Measurements from ENCODE around the gene LTA4H. TPM values are rescaled to one million over a fixed set of nuclear protein-coding genes. Genes with fewer than 3 reads are reported as not detected.

Gene LTA4H
- total RNA-seq, 1 donor from 2014 or later: 266 TPM

DNA sequence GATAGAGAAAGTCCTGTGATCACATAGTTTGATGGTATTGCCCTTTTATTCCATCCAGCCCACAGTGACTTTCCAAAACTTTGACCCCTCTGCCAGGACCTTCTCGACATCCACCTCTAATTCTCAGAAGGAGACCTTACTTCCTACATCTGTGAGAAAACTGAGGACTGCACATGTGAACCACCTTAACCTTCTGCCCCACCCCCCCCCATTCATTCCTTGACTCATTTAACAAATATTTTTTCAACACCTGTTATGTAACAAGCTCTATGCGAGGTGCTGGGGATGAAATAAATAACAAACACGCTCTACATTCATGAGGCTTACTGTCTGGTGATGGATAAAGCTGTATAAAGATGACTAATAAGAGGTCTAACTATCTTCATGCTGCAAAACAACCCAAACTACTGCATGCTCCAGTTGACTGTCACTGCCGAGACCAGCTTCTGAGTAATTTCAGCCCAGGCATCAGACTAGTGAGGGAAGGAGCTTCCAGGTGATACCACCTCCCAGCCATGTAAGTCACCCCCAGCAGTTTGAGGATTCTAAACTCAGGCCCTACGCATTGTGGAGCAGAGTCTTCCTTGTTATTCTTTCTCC, 37.4 kb downstream of the LTA4H start:
- Histone ChIP-seq H3K27me3 (no peaks in the 10 kb centered on the region), H3K79me2 (ENCODE audit: low read depth) (no peaks in the 10 kb centered on the region), H4K20me1 (ENCODE audit: low read depth) (no peaks in the 10 kb centered on the region), H3K36me3 (peaks cover 10% of the 10 kb centered on the region), H3K27ac (no peak overlapping the region), H3F3A (ENCODE audit: low read depth) (peaks cover 17% of the 10 kb centered on the region), H3K9ac (no peak overlapping the region), H2AFZ (replicated peaks) (no peak overlapping the region), H3K4me3 (no peak overlapping the region), H3K4me2 (no peak overlapping the region), H3K9me3 (ENCODE audit: low read depth) (no peaks in the 10 kb centered on the region), H3K4me1 (peaks cover 4% of the 10 kb centered on the region)
- Mint-ChIP-seq H3K9me3 (no peaks in the 10 kb centered on the region), H3K36me3 (peaks cover 5% of the 10 kb centered on the region), H3K4me1 (peaks cover 2% of the 10 kb centered on the region), H3K27me3 (ENCODE audit: insufficient read depth, low read depth) (peaks cover 3% of the 10 kb centered on the region), H3K27ac (no peak overlapping the region), H3K4me3 (no peak overlapping the region)
- DNase-seq (ENCODE audit: low spot score): no peak
- TF ChIP-seq EZH2phosphoT487 (IDR thresholded peaks at IDR 0.05) (no peak), EZH2 (IDR thresholded peaks at IDR 0.05) (no peak)
- TF ChIP-seq, protein P1, sequence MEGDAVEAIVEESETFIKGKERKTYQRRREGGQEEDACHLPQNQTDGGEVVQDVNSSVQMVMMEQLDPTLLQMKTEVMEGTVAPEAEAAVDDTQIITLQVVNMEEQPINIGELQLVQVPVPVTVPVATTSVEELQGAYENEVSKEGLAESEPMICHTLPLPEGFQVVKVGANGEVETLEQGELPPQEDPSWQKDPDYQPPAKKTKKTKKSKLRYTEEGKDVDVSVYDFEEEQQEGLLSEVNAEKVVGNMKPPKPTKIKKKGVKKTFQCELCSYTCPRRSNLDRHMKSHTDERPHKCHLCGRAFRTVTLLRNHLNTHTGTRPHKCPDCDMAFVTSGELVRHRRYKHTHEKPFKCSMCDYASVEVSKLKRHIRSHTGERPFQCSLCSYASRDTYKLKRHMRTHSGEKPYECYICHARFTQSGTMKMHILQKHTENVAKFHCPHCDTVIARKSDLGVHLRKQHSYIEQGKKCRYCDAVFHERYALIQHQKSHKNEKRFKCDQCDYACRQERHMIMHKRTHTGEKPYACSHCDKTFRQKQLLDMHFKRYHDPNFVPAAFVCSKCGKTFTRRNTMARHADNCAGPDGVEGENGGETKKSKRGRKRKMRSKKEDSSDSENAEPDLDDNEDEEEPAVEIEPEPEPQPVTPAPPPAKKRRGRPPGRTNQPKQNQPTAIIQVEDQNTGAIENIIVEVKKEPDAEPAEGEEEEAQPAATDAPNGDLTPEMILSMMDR (IDR thresholded peaks at IDR 0.05): no peak

DNA sequence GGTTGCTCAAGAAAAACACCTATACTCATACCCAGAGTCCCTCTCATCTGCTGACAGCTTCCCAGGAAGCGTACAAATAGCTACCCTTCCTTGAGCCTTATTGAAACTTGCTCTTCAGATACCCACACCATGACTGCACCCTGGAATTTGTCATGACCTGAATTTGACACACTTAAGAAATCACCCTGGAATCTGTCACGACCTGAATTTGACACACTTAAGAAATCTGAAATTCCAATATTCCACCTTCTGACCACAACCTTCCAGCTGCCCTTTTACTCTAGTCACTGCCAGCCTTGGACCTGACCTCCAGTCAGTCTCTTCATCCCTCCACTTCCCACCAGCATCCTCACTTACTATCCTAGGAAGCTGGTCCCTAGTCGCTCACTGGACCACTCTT, 38.1 kb downstream of the LTA4H start:
- H3F3A ChIP-seq (ENCODE audit: low read depth): peaks cover 17% of the 10 kb centered on the region
- no peak overlapping the region for H3K27ac Mint-ChIP-seq
- no peaks in the 10 kb centered on the region for H4K20me1 ChIP-seq (ENCODE audit: low read depth)
- H3K9me3 Mint-ChIP-seq: no peaks in the 10 kb centered on the region
- H3K4me3 Mint-ChIP-seq: no peak overlapping the region
- TF ChIP-seq EZH2 (IDR thresholded peaks at IDR 0.05): no peak
- no peak for TF ChIP-seq EZH2phosphoT487 (IDR thresholded peaks at IDR 0.05)
- TF ChIP-seq, protein P1 (IDR thresholded peaks at IDR 0.05): no peak
- H3K79me2 ChIP-seq (ENCODE audit: low read depth): no peaks in the 10 kb centered on the region
- H2AFZ ChIP-seq (replicated peaks): no peak overlapping the region
- no peak for DNase-seq (ENCODE audit: low spot score)
- H3K36me3 Mint-ChIP-seq: peaks cover 2% of the 10 kb centered on the region
- no peaks in the 10 kb centered on the region for H3K9me3 ChIP-seq (ENCODE audit: low read depth)
- H3K36me3 ChIP-seq: peaks cover 3% of the 10 kb centered on the region
- H3K4me3 ChIP-seq: no peak overlapping the region
- no peaks in the 10 kb centered on the region for H3K27me3 ChIP-seq
- no peak overlapping the region for H3K9ac ChIP-seq
- peaks cover 4% of the 10 kb centered on the region for H3K4me1 ChIP-seq
- H3K27ac ChIP-seq: no peak overlapping the region
- H3K4me1 Mint-ChIP-seq: peaks cover 2% of the 10 kb centered on the region
- H3K4me2 ChIP-seq: no peak overlapping the region
- peaks cover 3% of the 10 kb centered on the region for H3K27me3 Mint-ChIP-seq (ENCODE audit: insufficient read depth, low read depth)

DNA sequence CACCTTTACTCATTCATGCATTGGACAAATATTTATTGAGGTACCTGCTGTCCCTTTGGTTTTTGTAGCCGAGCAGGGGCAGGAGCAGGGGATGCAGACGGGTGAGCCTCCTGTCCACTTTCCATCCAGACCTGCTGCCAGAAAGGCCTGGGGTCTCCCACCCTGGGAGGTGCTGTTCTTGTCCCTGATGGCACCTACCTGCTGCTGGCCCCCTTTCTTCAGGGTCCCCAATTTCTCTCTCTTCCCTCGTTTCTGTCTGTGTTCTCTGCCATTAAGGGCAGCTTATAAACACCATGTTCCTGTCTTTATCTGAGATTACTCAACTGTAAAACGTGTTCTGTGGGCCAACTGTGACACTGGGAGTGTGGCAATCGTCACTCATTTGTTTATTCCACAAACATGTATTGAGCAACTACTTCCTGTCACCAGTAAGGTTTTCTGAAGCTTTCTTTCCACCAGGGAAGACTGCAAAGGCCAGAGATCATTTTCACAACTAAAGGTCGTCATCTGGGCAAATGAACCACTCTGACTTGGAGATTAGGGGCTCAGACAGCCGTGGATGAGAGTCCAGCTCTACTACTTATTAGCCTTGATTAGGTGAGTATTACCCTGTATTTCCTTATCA, 39.2 kb downstream of the LTA4H start, which contains the start of gene HAL:
Gene HAL, minus strand, starts transcription at position 311 of the 625 bp plus-strand sequence. CDS start 434 bp downstream, outside the sequence.
- H3K79me2 ChIP-seq (ENCODE audit: low read depth): no peaks in the 10 kb centered on the region
- TF ChIP-seq, protein P1 (IDR thresholded peaks at IDR 0.05): no peak
- TF ChIP-seq EZH2 (IDR thresholded peaks at IDR 0.05): no peak
- no peak for TF ChIP-seq EZH2phosphoT487 (IDR thresholded peaks at IDR 0.05)
- H3K27me3 Mint-ChIP-seq (ENCODE audit: insufficient read depth, low read depth): peaks cover 3% of the 10 kb centered on the region
- no peaks in the 10 kb centered on the region for H3K27me3 ChIP-seq
- H4K20me1 ChIP-seq (ENCODE audit: low read depth): no peaks in the 10 kb centered on the region
- no peak within 1 kb of the TSS for H3K9ac ChIP-seq
- peaks cover 4% of the 10 kb centered on the region for H3K4me1 ChIP-seq
- H3K27ac Mint-ChIP-seq: no peak within 1 kb of the TSS
- no peaks in the 10 kb centered on the region for H3K9me3 Mint-ChIP-seq
- H3K4me1 Mint-ChIP-seq: peaks cover 2% of the 10 kb centered on the region
- no peak within 1 kb of the TSS for H2AFZ ChIP-seq (replicated peaks)
- H3K4me2 ChIP-seq: no peak within 1 kb of the TSS
- DNase-seq (ENCODE audit: low spot score): no peak
- H3K36me3 ChIP-seq: no peaks in the 10 kb centered on the region
- H3K9me3 ChIP-seq (ENCODE audit: low read depth): no peaks in the 10 kb centered on the region
- H3F3A ChIP-seq (ENCODE audit: low read depth): peaks cover 17% of the 10 kb centered on the region
- H3K27ac ChIP-seq: no peak within 1 kb of the TSS
- H3K4me3 ChIP-seq: no peak within 1 kb of the TSS
- peaks cover 2% of the 10 kb centered on the region for H3K36me3 Mint-ChIP-seq
- no peak within 1 kb of the TSS for H3K4me3 Mint-ChIP-seq
